Embryonic facial prominence (tissue), 1 donor: ENCODE measurements around the gene ACSL5.

Experiments used
- DNase-seq: peaks from one replicate; pipeline ENCODE4 v3.0.0-alpha.2; 2016; ENCODE audit errors: extremely low spot score

Gene ACSL5, protein sequence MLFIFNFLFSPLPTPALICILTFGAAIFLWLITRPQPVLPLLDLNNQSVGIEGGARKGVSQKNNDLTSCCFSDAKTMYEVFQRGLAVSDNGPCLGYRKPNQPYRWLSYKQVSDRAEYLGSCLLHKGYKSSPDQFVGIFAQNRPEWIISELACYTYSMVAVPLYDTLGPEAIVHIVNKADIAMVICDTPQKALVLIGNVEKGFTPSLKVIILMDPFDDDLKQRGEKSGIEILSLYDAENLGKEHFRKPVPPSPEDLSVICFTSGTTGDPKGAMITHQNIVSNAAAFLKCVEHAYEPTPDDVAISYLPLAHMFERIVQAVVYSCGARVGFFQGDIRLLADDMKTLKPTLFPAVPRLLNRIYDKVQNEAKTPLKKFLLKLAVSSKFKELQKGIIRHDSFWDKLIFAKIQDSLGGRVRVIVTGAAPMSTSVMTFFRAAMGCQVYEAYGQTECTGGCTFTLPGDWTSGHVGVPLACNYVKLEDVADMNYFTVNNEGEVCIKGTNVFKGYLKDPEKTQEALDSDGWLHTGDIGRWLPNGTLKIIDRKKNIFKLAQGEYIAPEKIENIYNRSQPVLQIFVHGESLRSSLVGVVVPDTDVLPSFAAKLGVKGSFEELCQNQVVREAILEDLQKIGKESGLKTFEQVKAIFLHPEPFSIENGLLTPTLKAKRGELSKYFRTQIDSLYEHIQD

GRCh38 chr10:112373912-112374338 lies at the start of gene ACSL5:
Gene ACSL5, plus strand, starts transcription at chr10:112374116. Its CDS starts 20,831 bp downstream, at chr10:112394947.
- DNase-seq, result no peak

- no peak for DNase-seq
These were observed 46.2 kb upstream of the ACSL5 start for GRCh38 chr10:112327678-112328077.

GRCh38 chr10:112330162-112330561 lies 43.8 kb upstream of the ACSL5 start:
- no peak for DNase-seq

DNA sequence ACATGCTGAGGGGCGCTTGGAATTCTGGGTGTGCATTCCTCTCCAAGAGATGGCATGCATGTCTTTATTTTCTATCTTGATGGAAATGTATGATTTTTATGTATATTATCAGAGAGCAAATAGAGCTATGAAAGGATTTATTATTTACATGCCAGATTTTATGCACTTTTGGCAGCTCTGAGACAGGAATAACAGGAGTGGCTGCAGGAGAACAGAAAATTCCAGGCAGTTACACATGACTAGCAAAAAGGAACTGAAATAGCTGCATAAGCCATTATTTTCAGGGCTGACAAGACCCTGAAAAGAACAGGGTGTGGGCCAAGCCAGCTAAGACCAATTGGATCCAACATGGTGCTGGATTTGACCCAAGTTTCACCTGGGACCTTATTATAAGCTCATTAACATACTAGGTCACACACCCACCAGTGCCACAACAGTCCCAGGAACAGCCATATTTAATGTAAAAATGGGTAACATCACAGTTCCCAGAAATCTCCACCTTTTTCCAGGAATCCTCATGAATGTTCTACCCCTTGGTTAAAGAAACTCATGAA lies 43.2 kb upstream of the ACSL5 start:
- no peak for DNase-seq

DNA sequence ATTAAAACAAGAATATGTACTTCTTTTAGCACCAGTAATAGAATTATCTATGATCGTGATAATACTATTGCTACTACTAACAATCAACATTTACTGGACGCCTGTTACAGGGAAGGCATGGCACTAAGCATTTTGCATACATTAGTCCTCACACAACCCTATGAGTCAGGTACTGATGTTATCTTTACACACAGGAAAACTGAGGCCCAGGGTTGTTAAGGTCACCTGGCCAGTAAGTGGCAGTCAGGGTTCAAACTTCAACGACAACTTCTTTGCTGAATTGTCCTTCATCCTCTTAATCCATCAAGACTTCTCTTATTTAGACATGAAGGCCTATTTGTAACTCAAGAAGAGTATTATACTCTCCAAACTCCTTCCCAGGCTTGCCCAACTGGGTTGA lies 41.9 kb upstream of the ACSL5 start:
- no peak for DNase-seq

- DNase-seq, result no peak
These were observed 41.2 kb upstream of the ACSL5 start for GRCh38 chr10:112332509-112333228.

GRCh38 chr10:112333452-112333851 lies 40.5 kb upstream of the ACSL5 start:
- no peak for DNase-seq

GRCh38 chr10:112335111-112335867 lies 38.6 kb upstream of the ACSL5 start:
- DNase-seq, result no peak

DNA sequence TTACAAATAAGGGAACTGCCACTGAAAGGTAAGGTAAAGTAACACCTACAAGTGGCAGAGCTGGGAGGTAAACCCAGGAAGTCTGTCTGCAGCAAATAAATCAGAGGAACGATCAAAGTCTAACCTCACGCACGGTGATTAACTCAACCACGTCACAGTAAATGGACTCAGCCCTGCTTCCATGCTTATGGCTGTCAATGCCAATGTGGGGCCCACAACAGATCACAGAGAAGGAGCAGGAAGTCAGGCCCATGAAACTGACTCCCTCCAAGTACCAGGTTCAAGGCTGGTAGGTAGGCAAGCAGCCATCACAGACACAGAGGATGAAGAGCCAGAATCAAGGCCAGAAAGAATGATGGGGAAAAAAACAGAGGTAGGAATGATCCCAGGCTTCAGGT lies 38.0 kb upstream of the ACSL5 start:
- DNase-seq, result no peak

DNA sequence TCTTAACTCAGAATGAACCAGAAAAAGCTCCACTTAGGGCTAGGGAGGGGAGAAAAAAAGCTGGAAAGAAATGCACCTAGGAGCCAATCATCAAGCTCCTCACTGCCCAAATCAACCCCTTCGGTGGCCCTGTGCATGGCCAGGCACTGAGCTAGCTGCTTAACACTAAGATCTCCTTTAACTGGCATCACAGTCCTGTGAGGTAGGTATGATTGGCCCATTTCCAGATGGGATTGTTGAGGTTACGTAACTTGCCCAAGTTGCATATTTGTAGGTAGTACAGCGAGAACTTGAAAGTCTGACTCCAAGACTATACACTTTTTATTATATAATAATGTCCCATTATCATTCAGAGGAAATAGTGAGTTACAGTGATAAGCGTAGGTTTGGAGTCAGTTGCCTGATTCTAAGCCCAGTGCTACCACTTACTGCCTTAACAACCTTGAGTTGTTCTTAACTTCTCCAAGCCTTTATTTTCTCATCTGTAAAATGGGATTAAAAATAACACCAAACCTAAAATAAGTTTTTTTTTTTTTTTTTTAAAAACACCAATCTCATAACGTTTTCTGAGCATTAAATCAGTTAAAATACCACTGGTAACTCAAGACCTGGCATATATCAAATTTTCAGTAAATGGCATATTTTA lies 37.2 kb upstream of the ACSL5 start:
- DNase-seq, result no peak

DNA sequence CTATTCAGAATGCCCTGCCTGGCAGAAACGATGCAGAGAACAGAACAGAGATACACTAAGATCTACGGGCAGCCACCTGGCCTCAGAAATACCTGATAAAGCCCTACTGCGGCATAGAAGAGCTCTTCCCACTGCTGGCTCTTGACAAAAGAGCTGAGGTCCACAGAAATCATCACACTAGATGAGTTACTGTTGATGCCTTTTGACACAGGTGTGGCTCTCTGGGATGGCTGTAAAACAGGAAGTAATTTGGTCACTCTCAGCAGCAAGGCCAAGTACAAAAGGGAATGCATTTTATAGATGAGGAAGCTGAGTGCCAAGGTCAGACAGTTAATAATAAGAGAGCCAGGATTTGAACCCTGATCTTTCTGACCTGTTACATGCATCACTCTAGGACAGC lies 35.0 kb upstream of the ACSL5 start:
- DNase-seq, result no peak

DNA sequence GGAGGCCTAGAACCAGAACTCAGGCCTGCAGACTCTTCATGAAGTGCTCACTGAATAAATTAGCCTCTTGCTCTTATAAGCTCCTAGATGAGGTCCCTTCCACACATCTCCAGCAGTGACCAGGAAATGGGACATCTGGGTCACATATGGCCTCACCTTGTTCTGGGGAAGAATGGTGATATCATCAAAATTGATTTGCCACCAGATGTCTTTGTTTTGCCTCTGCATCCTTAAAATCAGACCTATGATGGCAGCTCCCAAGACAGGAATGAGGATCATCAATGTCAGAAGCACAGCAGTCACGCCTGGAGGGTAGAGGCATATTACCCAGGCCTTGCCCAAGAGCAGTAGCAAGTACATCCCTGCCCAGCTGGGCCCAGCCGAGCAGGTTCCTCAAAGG lies 33.3 kb upstream of the ACSL5 start:
- DNase-seq, result no peak

- DNase-seq, result no peak
These were observed 30.7 kb upstream of the ACSL5 start for GRCh38 chr10:112343056-112343806.

DNA sequence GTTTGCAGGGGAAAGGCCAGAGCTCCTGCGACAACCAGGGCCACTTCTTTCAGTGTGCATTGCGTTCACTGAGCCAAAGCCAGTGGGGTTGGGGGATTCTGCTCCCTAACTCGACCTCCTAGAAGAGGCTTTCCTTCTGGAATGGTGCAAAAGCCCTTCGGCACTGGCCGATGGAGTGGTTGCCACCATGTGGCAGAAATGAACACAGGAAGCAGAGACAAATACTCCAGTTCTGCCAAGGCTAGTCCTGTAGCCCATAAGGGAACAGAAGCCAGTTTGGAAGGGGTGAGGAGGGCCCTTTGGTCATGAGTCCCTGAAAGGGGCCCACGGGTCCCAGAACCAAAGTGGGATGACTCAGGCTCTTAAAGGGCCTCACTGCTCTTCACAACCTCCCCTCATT lies 29.7 kb upstream of the ACSL5 start:
- no peak for DNase-seq

GRCh38 chr10:112345202-112345601 lies 28.7 kb upstream of the ACSL5 start:
- no peak for DNase-seq

GRCh38 chr10:112345743-112346142 lies 28.2 kb upstream of the ACSL5 start:
- DNase-seq, result no peak

- DNase-seq, result no peak
These were observed 27.1 kb upstream of the ACSL5 start for GRCh38 chr10:112346774-112347173.

GRCh38 chr10:112347709-112348671 lies 25.9 kb upstream of the ACSL5 start:
- no peak for DNase-seq

DNA sequence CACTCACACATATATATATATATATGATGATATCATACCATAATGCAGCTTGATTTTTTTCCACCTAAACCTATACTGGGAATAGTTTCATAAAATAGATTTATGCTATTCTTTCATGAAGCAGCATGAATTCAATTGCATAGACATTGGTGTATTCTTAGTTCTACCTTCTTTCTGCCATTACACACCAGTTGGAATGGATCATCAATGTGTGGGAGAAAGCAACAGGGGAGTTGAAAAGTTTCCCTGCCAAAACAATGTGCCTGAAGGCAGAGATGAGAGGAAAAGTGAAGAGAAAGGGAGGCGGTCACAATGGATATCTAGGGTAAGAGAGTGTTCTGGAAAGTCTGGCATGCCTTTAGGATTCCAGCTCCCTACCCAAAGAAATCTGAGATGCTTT lies 25.2 kb upstream of the ACSL5 start:
- no peak for DNase-seq
